Hepatocyte (in vitro differentiated cells): ENCODE results near the gene MYL6. TPM values are rescaled to one million over a fixed set of nuclear protein-coding genes. Genes with fewer than 3 reads are reported as not detected.

Experiments
- DNase-seq: peaks from one replicate; pipeline ENCODE4 v3.0.0-alpha.2; 2016; ENCODE audit warnings: low spot score
- H2AFZ ChIP-seq: fragments of 200-600 bp; sonication (generic); 2 replicates; pipeline ENCODE4 v1.6.0; 2016; ENCODE audit warnings: antibody characterized with exemption, mild to moderate bottlenecking
- H3K27ac ChIP-seq: fragments of 200-600 bp; sonication (generic); 2 replicates; pipeline ENCODE4 v1.5.1; 2016; ENCODE audit warnings: mild to moderate bottlenecking
- H3K27me3 ChIP-seq: fragments of 200-600 bp; sonication (generic); 2 replicates; pipeline ENCODE4 v1.6.1; 2016
- H3K36me3 ChIP-seq: fragments of 200-600 bp; sonication (generic); replicated peaks from 2 replicates; pipeline ENCODE4 v1.5.1; 2016; ENCODE audit warnings: low read depth; ENCODE audit not compliant: insufficient read depth
- H3K4me1 ChIP-seq: fragments of 200-600 bp; sonication (generic); 2 replicates; pipeline ENCODE4 v1.5.1; 2016; ENCODE audit warnings: mild to moderate bottlenecking, moderate library complexity; ENCODE audit not compliant: insufficient read depth
- H3K4me2 ChIP-seq: fragments of 200-600 bp; sonication (generic); 2 replicates; pipeline ENCODE4 v1.6.0; 2016
- H3K4me3 ChIP-seq: fragments of 200-600 bp; sonication (generic); 2 replicates; pipeline ENCODE4 v1.5.1; 2016; ENCODE audit warnings: mild to moderate bottlenecking
- H3K79me2 ChIP-seq: fragments of 200-600 bp; sonication (generic); 2 replicates; pipeline ENCODE4 v1.6.0; 2017; ENCODE audit warnings: mild to moderate bottlenecking
- H3K9me2 ChIP-seq: fragments of 200-600 bp; sonication (generic); replicated peaks from 2 replicates; pipeline ENCODE4 v1.6.0; 2017; ENCODE audit warnings: mild to moderate bottlenecking; ENCODE audit not compliant: insufficient read depth
- H3K9me3 ChIP-seq: fragments of 200-600 bp; sonication (generic); 2 replicates; pipeline ENCODE4 v1.5.1; 2016; ENCODE audit warnings: low read depth, mild to moderate bottlenecking
- H4K20me1 ChIP-seq: fragments of 200-600 bp; sonication (generic); 2 replicates; pipeline ENCODE4 v1.6.0; 2016; ENCODE audit warnings: mild to moderate bottlenecking; ENCODE audit not compliant: insufficient read depth, poor library complexity, severe bottlenecking
- EZH2 ChIP-seq: fragments of 200-600 bp; sonication (generic); IDR thresholded peaks from 2 replicates; pipeline ENCODE4 v1.6.1; 2016; ENCODE audit warnings: antibody characterized with exemption, mild to moderate bottlenecking, borderline replicate concordance
- EZH2phosphoT487 ChIP-seq: fragments of 200-600 bp; sonication (generic); IDR thresholded peaks from one replicate; pipeline ENCODE4 v1.6.1; 2018; ENCODE audit warnings: antibody characterized with exemption, mild to moderate bottlenecking, low read depth, moderate library complexity; ENCODE audit not compliant: unreplicated experiment, severe bottlenecking
- WGBS: methylation state at CpG from one replicate; pipeline ENCODE4 v1.1.6; 2016; ENCODE audit warnings: low lambda C conversion rate; ENCODE audit errors: missing lambda C conversion rate; 5-methylcytosine and 5-hydroxymethylcytosine counted together
- polyA plus RNA-seq: library from polyadenylated mRNA; unstranded; fragments of >200 nt; fragmentation: Nextera tagmentation; extraction: Ambion mirVana; gene quantifications from 2 replicates; pipeline ENCODE4 v1.2.1, GENCODE V29; 2016
- total RNA-seq: library from RNA; depleted of rRNA; stranded (reverse); fragments of >200 nt; gene quantifications from 2 replicates; pipeline ENCODE4 v1.2.3, GENCODE V29; 2014
- TF ChIP-seq, protein P1 (sequence below): fragments of 200-600 bp; sonication (generic); IDR thresholded peaks from 2 replicates; pipeline ENCODE4 v1.5.1; 2016; ENCODE audit warnings: antibody characterized with exemption, mild to moderate bottlenecking; ENCODE audit not compliant: poor library complexity

MYL6 gene
- total and polyA plus RNA-seq, 2 experiments from 2014 or later = 1,441 to 2,273 TPM

GRCh38 chr12:56124133-56124532, 34.0 kb upstream of the MYL6 start:
- Histone ChIP-seq H3K4me3 (no peak overlapping the region), H4K20me1 (no peaks in the 10 kb centered on the region), H3K79me2 (peaks cover 10% of the 10 kb centered on the region), H3K4me1 (peaks cover 19% of the 10 kb centered on the region), H3K36me3 (no peaks in the 10 kb centered on the region), H3K9me3 (no peaks in the 10 kb centered on the region), H3K27ac (no peak overlapping the region), H3K9me2 (no peaks in the 10 kb centered on the region), H2AFZ (no peak overlapping the region), H3K27me3 (no peaks in the 10 kb centered on the region), H3K4me2 (no peak overlapping the region)
- TF ChIP-seq, protein P1, sequence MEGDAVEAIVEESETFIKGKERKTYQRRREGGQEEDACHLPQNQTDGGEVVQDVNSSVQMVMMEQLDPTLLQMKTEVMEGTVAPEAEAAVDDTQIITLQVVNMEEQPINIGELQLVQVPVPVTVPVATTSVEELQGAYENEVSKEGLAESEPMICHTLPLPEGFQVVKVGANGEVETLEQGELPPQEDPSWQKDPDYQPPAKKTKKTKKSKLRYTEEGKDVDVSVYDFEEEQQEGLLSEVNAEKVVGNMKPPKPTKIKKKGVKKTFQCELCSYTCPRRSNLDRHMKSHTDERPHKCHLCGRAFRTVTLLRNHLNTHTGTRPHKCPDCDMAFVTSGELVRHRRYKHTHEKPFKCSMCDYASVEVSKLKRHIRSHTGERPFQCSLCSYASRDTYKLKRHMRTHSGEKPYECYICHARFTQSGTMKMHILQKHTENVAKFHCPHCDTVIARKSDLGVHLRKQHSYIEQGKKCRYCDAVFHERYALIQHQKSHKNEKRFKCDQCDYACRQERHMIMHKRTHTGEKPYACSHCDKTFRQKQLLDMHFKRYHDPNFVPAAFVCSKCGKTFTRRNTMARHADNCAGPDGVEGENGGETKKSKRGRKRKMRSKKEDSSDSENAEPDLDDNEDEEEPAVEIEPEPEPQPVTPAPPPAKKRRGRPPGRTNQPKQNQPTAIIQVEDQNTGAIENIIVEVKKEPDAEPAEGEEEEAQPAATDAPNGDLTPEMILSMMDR = no peak
- no peak for TF ChIP-seq EZH2
- no peak for TF ChIP-seq EZH2phosphoT487
- DNase-seq = no peak
- WGBS = 76% methylated on average over 4 of the region's 4 CpGs

DNA sequence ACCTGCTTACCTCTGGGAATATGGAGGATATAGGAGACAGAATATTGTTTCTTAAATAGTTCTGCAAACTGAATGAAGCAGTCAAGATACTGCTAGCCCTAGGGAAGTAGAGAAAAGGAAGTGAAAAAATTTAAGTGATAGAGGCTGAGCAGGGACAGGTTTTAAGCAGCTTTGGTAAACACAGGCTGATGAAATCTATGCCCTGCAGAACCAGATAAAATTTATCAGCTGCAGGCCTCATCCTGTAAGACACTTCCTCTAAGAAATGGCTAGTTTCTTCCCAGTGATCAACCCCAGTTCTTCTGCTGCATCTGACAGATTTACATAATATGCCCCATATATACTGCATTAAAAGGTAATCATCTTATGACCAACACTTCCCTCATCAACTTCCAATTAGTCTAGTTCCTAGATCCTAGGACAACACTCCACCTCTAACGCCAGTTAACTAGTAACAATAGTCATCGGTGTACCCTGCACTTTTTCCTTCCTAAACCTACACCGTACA, 31.4 kb upstream of the MYL6 start:
- DNase-seq = no peak
- no peaks in the 10 kb centered on the region for H3K36me3 ChIP-seq
- H3K9me2 ChIP-seq = no peaks in the 10 kb centered on the region
- H3K4me3 ChIP-seq = no peak overlapping the region
- no peaks in the 10 kb centered on the region for H3K9me3 ChIP-seq
- H3K79me2 ChIP-seq = peaks cover 19% of the 10 kb centered on the region
- H3K27me3 ChIP-seq = no peaks in the 10 kb centered on the region
- H3K4me2 ChIP-seq = peak overlapping the region; percentile 73
- peaks cover 4% of the 10 kb centered on the region for H4K20me1 ChIP-seq
- TF ChIP-seq EZH2 (no peak), EZH2phosphoT487 (no peak)
- TF ChIP-seq, protein P1 = no peak
- 70% methylated on average over 3 of the region's 3 CpGs for WGBS
- no peak overlapping the region for H2AFZ ChIP-seq
- H3K4me1 ChIP-seq = peaks cover 11% of the 10 kb centered on the region
- peak overlapping the region; percentile 78 for H3K27ac ChIP-seq

GRCh38 chr12:56127485-56127887, 30.7 kb upstream of the MYL6 start:
- no peaks in the 10 kb centered on the region for H3K9me2 ChIP-seq
- peaks cover 19% of the 10 kb centered on the region for H3K79me2 ChIP-seq
- TF ChIP-seq EZH2 (no peak), EZH2phosphoT487 (no peak)
- TF ChIP-seq, protein P1 = no peak
- H3K36me3 ChIP-seq = no peaks in the 10 kb centered on the region
- no peak for DNase-seq
- H4K20me1 ChIP-seq = peaks cover 4% of the 10 kb centered on the region
- H3K4me2 ChIP-seq = peak overlapping the region; percentile 73
- peak overlapping the region; percentile 78 for H3K27ac ChIP-seq
- peak overlapping the region; percentile 15 for H3K4me3 ChIP-seq
- H2AFZ ChIP-seq = peak overlapping the region; percentile 5
- no peaks in the 10 kb centered on the region for H3K27me3 ChIP-seq
- H3K4me1 ChIP-seq = peaks cover 11% of the 10 kb centered on the region
- 2% methylated on average over 8 of the region's 8 CpGs for WGBS
- no peaks in the 10 kb centered on the region for H3K9me3 ChIP-seq
